GM10266 (cell line): Measurements from ENCODE around the gene TP53BP2.

ENCODE experiments used
- DNase-seq: peaks from one replicate; pipeline ENCODE4 v3.0.0; 2012; ENCODE audit errors: extremely low spot score
- CTCF ChIP-seq: IDR thresholded peaks from 2 replicates; pipeline ENCODE4 v1.5.1; 2012; ENCODE audit warnings: mild to moderate bottlenecking, low read depth; ENCODE audit not compliant: control insufficient read depth, insufficient read depth; ENCODE audit errors: missing control alignments

The TP53BP2 gene

GRCh38 chr1:223833948-223834347 is 11.8 kb downstream of the TP53BP2 start:
- no peak for DNase-seq
- no peak for TF ChIP-seq CTCF

GRCh38 chr1:223832637-223832943 is 13.2 kb downstream of the TP53BP2 start:
- DNase-seq = no peak
- TF ChIP-seq CTCF = no peak

- TF ChIP-seq CTCF = no peak
- DNase-seq = peak; percentile 4
These were observed 13.8 kb downstream of the TP53BP2 start for GRCh38 chr1:223831755-223832636.

- TF ChIP-seq CTCF = no peak
- DNase-seq = no peak
These were observed 16.1 kb downstream of the TP53BP2 start for GRCh38 chr1:223829678-223830077.

GRCh38 chr1:223828162-223828848 is 17.4 kb downstream of the TP53BP2 start:
- TF ChIP-seq CTCF = no peak
- DNase-seq = no peak

- no peak for DNase-seq
- no peak for TF ChIP-seq CTCF
These were observed 18.5 kb downstream of the TP53BP2 start for GRCh38 chr1:223827193-223827663.
